GF-D8 (cell line): Measurements from ENCODE around the gene CD300LD.
"Not testable (repeated sequence)": the region's sequence is repeated elsewhere in the genome, so short reads cannot be mapped to it uniquely, and the experiment has no call there.

Experiments
- DNase-seq: peaks from one replicate; lab custom pipeline; 2025; lab: John Stamatoyannopoulos, UW

CD300LD gene

GRCh38 chr17:74592087-74592990 lies at the start of gene CD300LD:
Gene CD300LD (minus strand): TSS chr17:74592283. CDS start chr17:74592202, 81 bp downstream.
- DNase-seq: no peak

GRCh38 chr17:74641224-74641957 lies 49.3 kb upstream of the CD300LD start:
- DNase-seq: no peak

- DNase-seq: peak; percentile 17
Observed at GRCh38 chr17:74639704-74640151, 47.6 kb upstream of the CD300LD start.

DNA sequence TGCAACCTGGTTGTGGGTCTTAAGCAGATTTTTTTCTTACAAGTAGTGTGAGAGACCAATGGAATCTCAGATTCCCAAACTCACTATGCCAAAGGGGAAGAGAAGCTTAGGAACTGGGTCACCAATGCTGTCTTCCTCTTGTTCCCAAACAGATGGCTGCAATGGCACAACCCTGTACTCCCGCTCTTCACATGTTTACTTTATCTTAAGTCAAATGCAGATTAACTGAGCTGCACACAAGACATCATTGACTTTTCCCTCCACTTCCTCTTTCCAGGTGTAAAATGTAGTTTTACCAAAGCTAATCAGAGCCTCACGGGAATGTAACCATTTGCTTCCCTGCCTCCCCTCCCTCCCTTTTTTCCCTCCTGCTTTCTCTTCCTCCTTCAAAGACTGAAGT lies 45.8 kb upstream of the CD300LD start:
- no peak for DNase-seq

- no peak for DNase-seq
Observed at GRCh38 chr17:74637265-74637664, 45.2 kb upstream of the CD300LD start.

GRCh38 chr17:74636541-74637085 lies 44.5 kb upstream of the CD300LD start:
- DNase-seq: not testable (repeated sequence)

- no peak for DNase-seq
Observed at GRCh38 chr17:74635418-74635817, 43.3 kb upstream of the CD300LD start.

GRCh38 chr17:74633326-74633725 lies 41.2 kb upstream of the CD300LD start:
- no peak for DNase-seq

- DNase-seq: no peak
Observed at GRCh38 chr17:74632617-74633016, 40.5 kb upstream of the CD300LD start.

DNA sequence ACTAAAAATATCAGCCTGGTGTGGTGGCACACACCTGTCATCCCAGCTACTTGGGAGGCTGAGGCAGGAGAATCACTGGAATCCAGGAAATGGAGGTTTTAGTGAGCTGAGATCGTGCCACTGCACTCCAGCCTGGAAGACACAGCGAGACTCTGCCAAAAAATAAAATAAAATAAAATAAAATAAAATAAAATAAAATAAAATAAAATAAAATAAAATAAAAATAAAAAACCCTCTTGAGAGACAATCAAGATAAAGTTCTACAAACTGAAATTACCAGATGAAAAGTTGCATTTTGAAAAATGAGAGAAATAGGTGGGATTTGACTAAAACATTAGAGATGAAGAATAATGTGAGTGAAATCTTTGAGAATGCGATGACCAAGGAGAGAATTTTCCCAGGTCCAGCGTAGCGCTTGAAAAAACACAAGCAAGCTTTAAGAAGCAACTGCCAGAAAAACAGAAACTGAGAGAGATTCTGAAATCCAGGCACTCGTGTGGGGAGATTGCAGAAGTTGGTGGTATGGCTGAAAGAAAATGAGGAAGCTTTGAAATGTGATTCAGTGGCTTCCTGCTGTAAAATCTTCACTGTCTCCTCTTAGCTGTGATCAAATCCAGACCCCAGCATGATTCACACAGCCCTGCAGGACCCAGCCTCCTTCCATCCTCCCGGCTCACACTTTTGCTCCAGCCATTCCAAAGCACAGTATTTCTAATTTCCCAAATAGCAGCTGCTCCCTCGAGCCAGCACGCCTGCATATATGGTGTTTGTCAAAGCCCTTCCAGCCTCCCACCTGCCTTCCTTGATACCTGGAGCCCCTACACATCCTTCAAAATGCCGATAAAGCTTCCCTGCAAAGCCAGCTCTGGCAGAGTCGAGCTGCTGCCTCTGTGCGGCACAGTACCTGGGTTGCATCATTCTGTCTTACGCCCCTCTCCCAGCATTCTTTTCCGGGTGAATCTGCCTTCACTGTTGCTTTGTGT lies 39.7 kb upstream of the CD300LD start:
- peak; percentile 71 for DNase-seq

- DNase-seq: not testable (repeated sequence)
Observed at GRCh38 chr17:74630251-74630650, 38.2 kb upstream of the CD300LD start.

- no peak for DNase-seq
Observed at GRCh38 chr17:74625661-74626060, 33.6 kb upstream of the CD300LD start.

DNA sequence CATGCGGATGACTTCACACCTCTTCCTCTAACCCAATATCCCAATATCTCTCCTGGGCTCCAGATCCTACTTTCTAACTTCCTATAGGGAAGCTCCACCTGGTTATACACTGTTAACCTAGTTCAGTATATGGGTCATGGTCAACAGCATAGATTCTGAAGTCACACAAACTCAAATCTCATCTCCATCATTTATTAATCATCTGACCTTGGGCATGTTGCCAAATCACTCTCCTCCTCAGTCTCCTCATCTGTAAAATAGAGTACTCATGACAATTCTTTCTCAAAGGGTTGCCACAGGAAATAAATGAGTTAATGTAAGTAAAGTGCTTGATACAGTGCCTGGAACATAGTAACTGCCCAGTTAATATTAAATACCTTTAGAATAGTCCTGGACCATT lies 32.0 kb upstream of the CD300LD start:
- no peak for DNase-seq

DNA sequence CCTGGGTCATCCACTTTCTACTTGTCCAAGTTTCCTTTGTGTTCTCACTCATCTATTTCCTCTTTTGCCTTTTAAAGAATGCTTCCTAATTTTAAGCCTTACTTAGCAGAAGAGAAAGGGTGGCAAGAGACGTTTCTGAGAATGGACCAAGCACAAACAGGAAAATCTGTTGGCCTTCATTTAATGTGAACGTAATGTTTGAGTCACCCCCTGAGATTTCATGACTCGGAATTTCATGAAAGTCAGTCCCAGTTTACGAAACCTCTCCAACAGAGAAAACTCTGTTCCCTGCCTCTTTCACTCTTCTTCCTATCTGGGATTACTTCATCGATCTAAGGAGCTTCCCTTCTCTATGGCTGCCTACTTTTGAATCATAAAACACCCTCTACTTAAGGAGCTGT lies 31.6 kb upstream of the CD300LD start, which contains the start of gene CD300E:
Gene CD300E (minus strand): TSS at position 46 of the 401 bp plus-strand sequence. CDS start 117 bp downstream, outside the sequence.
- no peak for DNase-seq

DNA sequence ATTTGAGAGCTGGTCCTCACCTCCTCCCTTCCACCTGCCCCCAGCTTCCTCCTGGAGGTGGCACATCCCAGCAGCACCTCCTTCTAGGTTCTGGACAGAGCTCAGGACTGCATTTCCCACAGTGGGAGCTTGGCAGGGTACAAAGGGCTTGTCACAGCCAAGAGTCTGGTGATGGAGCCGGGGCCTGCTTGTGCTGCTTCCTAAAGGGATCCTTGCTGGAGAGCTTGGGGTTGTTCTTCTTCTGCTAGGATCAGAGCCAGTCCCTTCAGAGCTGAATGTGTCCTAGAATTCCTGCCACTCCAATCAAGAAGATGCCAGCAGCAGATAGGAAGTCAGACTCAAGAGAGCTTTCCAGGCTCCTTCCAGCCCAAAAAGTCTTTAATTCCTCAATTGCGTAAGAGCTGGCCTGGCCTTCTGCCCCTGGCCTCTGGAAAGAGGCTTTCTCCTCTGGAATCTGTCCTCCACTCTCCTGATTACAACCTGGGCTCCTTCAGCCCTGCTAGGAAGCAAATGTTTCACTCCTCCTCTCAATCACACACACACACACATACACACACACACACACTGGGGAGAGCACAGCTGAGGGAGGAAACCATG lies 27.1 kb upstream of the CD300LD start:
- no peak for DNase-seq

DNA sequence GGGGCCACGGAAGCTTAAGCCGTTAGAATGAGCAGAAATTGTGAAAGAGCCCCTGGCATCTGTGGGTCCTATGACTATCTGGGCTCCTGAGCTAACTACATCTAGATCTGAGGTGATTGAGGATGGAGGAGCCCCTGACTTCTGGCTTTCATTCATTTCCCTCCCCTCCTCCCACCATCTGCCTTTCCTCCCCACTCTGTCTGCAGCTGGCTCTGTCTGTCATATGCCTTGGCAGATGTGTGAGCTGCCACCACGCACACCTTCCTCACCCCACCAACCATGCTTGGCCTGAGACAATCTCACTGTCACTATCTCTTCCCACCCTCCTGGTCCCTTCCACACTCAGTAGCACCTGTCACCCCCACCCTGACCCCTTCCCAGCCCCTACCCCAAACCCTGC lies 26.4 kb upstream of the CD300LD start:
- DNase-seq: no peak

GRCh38 chr17:74616696-74617095 lies 24.6 kb upstream of the CD300LD start:
- DNase-seq: no peak

DNA sequence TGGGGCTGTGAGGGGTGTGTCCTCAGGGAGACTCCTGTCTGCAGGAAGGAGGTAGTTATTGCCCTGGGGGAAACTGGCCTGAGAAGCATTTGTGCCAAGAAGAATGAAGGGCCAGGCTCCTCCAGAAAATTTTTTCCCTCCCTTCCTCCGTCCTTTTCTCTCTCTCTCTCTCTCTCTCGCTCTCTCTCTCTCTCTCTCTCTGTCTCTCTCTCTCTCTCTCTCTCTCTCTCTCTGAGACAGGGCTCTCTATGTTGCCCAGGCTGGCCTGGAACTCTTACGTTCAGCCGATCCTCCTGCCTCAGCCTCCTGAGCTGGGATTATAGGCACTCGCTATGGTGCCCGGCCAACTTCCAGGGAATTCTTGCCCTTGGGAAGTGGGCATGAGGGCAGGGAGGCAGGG lies 20.0 kb upstream of the CD300LD start:
- no peak for DNase-seq

- no peak for DNase-seq
Observed at GRCh38 chr17:74610108-74610507, 18.0 kb upstream of the CD300LD start.

DNA sequence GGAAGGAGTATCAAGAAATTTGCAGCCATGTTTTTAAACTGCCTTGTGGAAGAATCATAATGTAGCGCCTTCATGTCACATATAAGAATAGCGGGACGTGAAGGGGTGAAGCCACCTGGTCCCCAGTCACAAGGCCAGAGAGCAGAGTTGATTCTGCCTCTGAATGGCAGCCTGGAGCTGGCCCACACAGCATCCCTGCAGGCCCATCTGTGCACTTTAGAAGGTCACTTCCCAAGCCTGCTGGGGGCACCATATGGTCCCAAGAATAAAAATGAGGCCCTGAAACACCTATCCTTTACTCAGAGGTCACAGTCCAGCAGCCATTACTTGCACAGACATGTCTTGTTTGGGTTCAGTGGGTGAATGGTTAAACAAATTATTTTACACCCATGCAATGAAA lies 16.4 kb upstream of the CD300LD start:
- DNase-seq: no peak

GRCh38 chr17:74607221-74607620 lies 15.1 kb upstream of the CD300LD start:
- DNase-seq: no peak
